GM23338 (cell line): Measurements from ENCODE around the gene USP43.

Experiments used
- EZH2 ChIP-seq: fragments of 200-600 bp; sonication (generic); IDR thresholded peaks from one replicate; pipeline ENCODE4 v1.8.0; 2017; ENCODE audit warnings: antibody characterized with exemption, mild to moderate bottlenecking, low read depth; ENCODE audit not compliant: unreplicated experiment
- EZH2phosphoT487 ChIP-seq: fragments of 200-600 bp; sonication (generic); IDR thresholded peaks from one replicate; pipeline ENCODE4 v1.8.1; 2018; ENCODE audit warnings: antibody characterized with exemption; ENCODE audit not compliant: unreplicated experiment
- POLR2AphosphoS5 ChIP-seq: IDR thresholded peaks from 2 replicates; pipeline ENCODE4 v1.6.1; 2016; ENCODE audit warnings: antibody characterized with exemption, low read depth
- ZNF462 ChIP-seq: fragments of 250-450 bp; sonication (Bioruptor Pico); IDR thresholded peaks from 2 replicates; pipeline ENCODE4 v1.5.0; 2020; ENCODE audit warnings: mild to moderate bottlenecking, moderate library complexity
- TF ChIP-seq, protein P1 (sequence below), 2 experiments: fragments of 200-600 bp in 1 of 2; sonication (generic) in 1 of 2; conservative IDR thresholded peaks; 2 replicates each; pipeline versions ENCODE4 v1.5.1 to v1.6.1; 2016 to 2017; ENCODE audit warnings: antibody characterized with exemption in 2 of 2, low read depth in 2 of 2, mild to moderate bottlenecking in 2 of 2, moderate library complexity in 1 of 2

GRCh38 chr17:9677411-9677810, 32.1 kb downstream of the USP43 start:
- TF ChIP-seq POLR2AphosphoS5, result no peak
- TF ChIP-seq, protein P1, sequence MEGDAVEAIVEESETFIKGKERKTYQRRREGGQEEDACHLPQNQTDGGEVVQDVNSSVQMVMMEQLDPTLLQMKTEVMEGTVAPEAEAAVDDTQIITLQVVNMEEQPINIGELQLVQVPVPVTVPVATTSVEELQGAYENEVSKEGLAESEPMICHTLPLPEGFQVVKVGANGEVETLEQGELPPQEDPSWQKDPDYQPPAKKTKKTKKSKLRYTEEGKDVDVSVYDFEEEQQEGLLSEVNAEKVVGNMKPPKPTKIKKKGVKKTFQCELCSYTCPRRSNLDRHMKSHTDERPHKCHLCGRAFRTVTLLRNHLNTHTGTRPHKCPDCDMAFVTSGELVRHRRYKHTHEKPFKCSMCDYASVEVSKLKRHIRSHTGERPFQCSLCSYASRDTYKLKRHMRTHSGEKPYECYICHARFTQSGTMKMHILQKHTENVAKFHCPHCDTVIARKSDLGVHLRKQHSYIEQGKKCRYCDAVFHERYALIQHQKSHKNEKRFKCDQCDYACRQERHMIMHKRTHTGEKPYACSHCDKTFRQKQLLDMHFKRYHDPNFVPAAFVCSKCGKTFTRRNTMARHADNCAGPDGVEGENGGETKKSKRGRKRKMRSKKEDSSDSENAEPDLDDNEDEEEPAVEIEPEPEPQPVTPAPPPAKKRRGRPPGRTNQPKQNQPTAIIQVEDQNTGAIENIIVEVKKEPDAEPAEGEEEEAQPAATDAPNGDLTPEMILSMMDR (conservative IDR thresholded peaks at IDR 0.05; ENCODE audit: low read depth in 2 of 2), result no peak
- TF ChIP-seq EZH2, result no peak
- TF ChIP-seq EZH2phosphoT487, result no peak
- TF ChIP-seq ZNF462 (CRISPR knock-in tag), result no peak
